Fibroblast of skin of back (primary cell): Measurements from ENCODE around the gene DFFA. TPM values are rescaled to one million over a fixed set of nuclear protein-coding genes. Genes with fewer than 3 reads are reported as not detected.
"Not testable (repeated sequence)": the region's sequence is repeated elsewhere in the genome, so short reads cannot be mapped to it uniquely, and the experiment has no call there.

ENCODE experiments used
- DNase-seq: peaks from one replicate; pipeline ENCODE4 v3.0.0-alpha.2; 2013
- polyA plus RNA-seq, 2 experiments: library from polyadenylated mRNA; unstranded; fragments of 120-200 nt; gene quantifications; one replicate each; pipeline ENCODE4 v1.2.1, GENCODE V29; 2013; ENCODE audit not compliant: insufficient read length in 2 of 2

Gene DFFA
- polyA plus RNA-seq (2013, experiment 1 of 2; ENCODE audit: insufficient read length): 32.5 TPM
- 25.7 TPM for polyA plus RNA-seq (2013, experiment 2 of 2; ENCODE audit: insufficient read length)

- DNase-seq: peak; percentile 96
These were observed at the start of gene DFFA for GRCh38 chr1:10472220-10473144. Gene DFFA, minus strand, starts transcription at chr1:10472529. Its CDS starts 71 bp downstream, at chr1:10472458.

GRCh38 chr1:10521537-10522157, 49.3 kb upstream of the DFFA start:
- no peak for DNase-seq

GRCh38 chr1:10520952-10521351, 48.6 kb upstream of the DFFA start:
- no peak for DNase-seq

GRCh38 chr1:10520497-10520896, 48.2 kb upstream of the DFFA start:
- DNase-seq: no peak

- no peak for DNase-seq
These were observed 46.7 kb upstream of the DFFA start for GRCh38 chr1:10519016-10519417.

GRCh38 chr1:10517677-10517982, 45.3 kb upstream of the DFFA start:
- no peak for DNase-seq

GRCh38 chr1:10516925-10517676, 44.8 kb upstream of the DFFA start:
- DNase-seq: no peak

- no peak for DNase-seq
These were observed 43.8 kb upstream of the DFFA start for GRCh38 chr1:10515976-10516750.

- no peak for DNase-seq
These were observed 43.1 kb upstream of the DFFA start for GRCh38 chr1:10515301-10515975.

GRCh38 chr1:10514490-10515235, 42.3 kb upstream of the DFFA start:
- DNase-seq: peak; percentile 54

GRCh38 chr1:10513199-10513598, 40.9 kb upstream of the DFFA start:
- DNase-seq: no peak

- DNase-seq: no peak
These were observed 39.2 kb upstream of the DFFA start for GRCh38 chr1:10511494-10511885.

GRCh38 chr1:10510520-10511493, 38.5 kb upstream of the DFFA start:
- peak; percentile 90 for DNase-seq

- DNase-seq: no peak
These were observed 37.6 kb upstream of the DFFA start for GRCh38 chr1:10509809-10510509.

- peak; percentile 62 for DNase-seq
These were observed 36.2 kb upstream of the DFFA start for GRCh38 chr1:10508511-10508951.

- peak; percentile 78 for DNase-seq
These were observed 35.0 kb upstream of the DFFA start for GRCh38 chr1:10507111-10507879.

GRCh38 chr1:10506677-10507047, 34.3 kb upstream of the DFFA start:
- DNase-seq: no peak

GRCh38 chr1:10506046-10506676, 33.8 kb upstream of the DFFA start:
- not testable (repeated sequence) for DNase-seq
